ENCODE measurements around the gene VSTM2A. TPM values are rescaled to one million over a fixed set of nuclear protein-coding genes. Genes with fewer than 3 reads are reported as not detected.

Gene VSTM2A
- total and polyA plus RNA-seq, 2 of the 8 experiments (the other 6 are each of a cell fraction or from before 2014, with no cell fraction given) = 0.58 to 1.4 TPM

DNA sequence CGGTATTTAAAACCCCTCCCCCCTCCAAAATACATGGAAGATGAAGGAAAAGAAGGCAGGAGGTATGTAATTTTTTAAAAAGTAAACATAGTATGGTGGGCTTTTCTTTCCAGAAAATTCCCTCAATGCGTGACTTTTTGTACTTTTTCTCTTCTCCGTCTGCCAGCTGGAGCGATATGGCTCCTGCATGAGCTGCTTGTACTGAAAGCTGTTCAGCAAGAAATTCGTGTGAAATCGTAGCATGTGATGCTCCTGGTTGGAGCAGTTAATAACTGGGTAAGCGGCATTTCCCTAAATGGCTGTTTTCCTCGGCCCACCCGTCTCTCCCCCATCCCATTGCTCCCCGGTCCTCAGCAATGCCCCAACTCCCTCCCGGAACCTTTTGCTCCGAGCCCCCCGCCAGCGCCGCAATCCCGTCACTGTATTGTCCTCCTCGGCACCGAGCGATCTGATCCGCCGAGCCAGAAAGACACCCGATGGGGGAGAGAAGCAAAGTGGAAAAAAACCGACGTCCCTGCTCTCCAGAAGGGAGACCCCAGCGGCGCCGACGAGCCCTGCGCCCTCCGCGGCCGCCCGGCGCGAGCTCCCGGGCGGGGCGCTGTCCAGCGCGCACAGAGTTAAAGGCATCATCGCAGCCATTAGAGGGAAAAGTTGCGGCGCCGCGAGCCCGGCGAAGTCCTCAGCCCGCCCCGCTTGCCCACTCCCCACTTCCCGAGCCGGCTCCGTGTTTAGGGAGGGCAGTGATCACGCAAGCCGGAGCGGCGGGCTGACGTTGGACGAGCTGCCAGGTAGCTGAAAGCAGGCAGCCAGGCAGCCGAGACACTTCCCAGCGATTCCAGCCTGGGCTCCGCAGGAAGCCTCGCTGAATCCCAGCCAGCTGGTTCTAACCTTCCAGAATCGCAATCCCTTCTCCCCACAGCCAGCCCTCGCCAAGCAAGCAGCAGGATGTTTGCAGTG lies at the start of gene VSTM2A (continued):
- no peak for TF ChIP-seq TEAD4 (IDR thresholded peaks at IDR 0.05; ENCODE audit: low read depth, low read length)
- TF ChIP-seq CREB1 (IDR thresholded peaks at IDR 0.05) = 0 out of 2 replicates have a peak, but pooled peaks have one; percentile 7
- TF ChIP-seq RAD21 (IDR thresholded peaks at IDR 0.05 in 1 of 2, conservative IDR thresholded peaks at IDR 0.05 in 1 of 2; ENCODE audit: low read depth in 2 of 2, low read length in 2 of 2) = peak; percentile 6 to 28; a peak in 1 of 4 replicates
- peak; percentile 86 to 88; a peak in 3 of 4 replicates for TF ChIP-seq HDAC2 (IDR thresholded peaks at IDR 0.05; ENCODE audit: borderline replicate concordance in 1 of 2, low read depth in 2 of 2, low read length in 2 of 2)
- TF ChIP-seq SP2 (IDR thresholded peaks at IDR 0.05; ENCODE audit: low read length) = no peak
- peak; percentile 84 for TF ChIP-seq KDM4A (IDR thresholded peaks at IDR 0.05; ENCODE audit: low read depth, low read length, severe bottlenecking)
- no peak for TF ChIP-seq RXRA (IDR thresholded peaks at IDR 0.05; ENCODE audit: insufficient read depth, low read depth, low read length)
- no peak for TF ChIP-seq CBX8 (IDR thresholded peaks at IDR 0.05; ENCODE audit: borderline replicate concordance, low read depth, low read length)
- TF ChIP-seq EP300 (IDR thresholded peaks at IDR 0.05; ENCODE audit: borderline replicate concordance in 1 of 2, low read depth in 2 of 2, low read length in 2 of 2) = peak in 1 of 2 experiments; percentile 28; a peak in 1 of 3 replicates
- TF ChIP-seq, protein P1, sequence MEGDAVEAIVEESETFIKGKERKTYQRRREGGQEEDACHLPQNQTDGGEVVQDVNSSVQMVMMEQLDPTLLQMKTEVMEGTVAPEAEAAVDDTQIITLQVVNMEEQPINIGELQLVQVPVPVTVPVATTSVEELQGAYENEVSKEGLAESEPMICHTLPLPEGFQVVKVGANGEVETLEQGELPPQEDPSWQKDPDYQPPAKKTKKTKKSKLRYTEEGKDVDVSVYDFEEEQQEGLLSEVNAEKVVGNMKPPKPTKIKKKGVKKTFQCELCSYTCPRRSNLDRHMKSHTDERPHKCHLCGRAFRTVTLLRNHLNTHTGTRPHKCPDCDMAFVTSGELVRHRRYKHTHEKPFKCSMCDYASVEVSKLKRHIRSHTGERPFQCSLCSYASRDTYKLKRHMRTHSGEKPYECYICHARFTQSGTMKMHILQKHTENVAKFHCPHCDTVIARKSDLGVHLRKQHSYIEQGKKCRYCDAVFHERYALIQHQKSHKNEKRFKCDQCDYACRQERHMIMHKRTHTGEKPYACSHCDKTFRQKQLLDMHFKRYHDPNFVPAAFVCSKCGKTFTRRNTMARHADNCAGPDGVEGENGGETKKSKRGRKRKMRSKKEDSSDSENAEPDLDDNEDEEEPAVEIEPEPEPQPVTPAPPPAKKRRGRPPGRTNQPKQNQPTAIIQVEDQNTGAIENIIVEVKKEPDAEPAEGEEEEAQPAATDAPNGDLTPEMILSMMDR (IDR thresholded peaks at IDR 0.05; ENCODE audit: control extremely low read depth in 1 of 3, insufficient read depth in 1 of 3, low read depth in 1 of 3, low read length in 3 of 3) = peak in 2 of 3 experiments; percentile 1 to 16; a peak in 1 of 4 replicates
- TF ChIP-seq CTBP2 (IDR thresholded peaks at IDR 0.05; ENCODE audit: borderline replicate concordance, insufficient read depth, insufficient read length, low read length) = no peak
- TF ChIP-seq SP4 (IDR thresholded peaks at IDR 0.05; ENCODE audit: low read length) = no peak
- TF ChIP-seq YY1 (IDR thresholded peaks at IDR 0.05; ENCODE audit: low read depth, low read length) = peak; percentile 78; the same call in 1 of the 2 replicates
- no peak for TF ChIP-seq JUND (IDR thresholded peaks at IDR 0.05; ENCODE audit: low read length)
- TF ChIP-seq, protein P2, sequence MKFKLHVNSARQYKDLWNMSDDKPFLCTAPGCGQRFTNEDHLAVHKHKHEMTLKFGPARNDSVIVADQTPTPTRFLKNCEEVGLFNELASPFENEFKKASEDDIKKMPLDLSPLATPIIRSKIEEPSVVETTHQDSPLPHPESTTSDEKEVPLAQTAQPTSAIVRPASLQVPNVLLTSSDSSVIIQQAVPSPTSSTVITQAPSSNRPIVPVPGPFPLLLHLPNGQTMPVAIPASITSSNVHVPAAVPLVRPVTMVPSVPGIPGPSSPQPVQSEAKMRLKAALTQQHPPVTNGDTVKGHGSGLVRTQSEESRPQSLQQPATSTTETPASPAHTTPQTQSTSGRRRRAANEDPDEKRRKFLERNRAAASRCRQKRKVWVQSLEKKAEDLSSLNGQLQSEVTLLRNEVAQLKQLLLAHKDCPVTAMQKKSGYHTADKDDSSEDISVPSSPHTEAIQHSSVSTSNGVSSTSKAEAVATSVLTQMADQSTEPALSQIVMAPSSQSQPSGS (IDR thresholded peaks at IDR 0.05; ENCODE audit: low read length) = no peak
- peak; percentile 85 for TF ChIP-seq ASH2L (IDR thresholded peaks at IDR 0.05; ENCODE audit: low read length)
- TF ChIP-seq POLR2AphosphoS5 (IDR thresholded peaks at IDR 0.05; ENCODE audit: low read depth, low read length) = no peak
- no peak for TF ChIP-seq POLR2A (IDR thresholded peaks at IDR 0.05; ENCODE audit: control extremely low read depth in 1 of 2, low read depth in 2 of 2, low read length in 2 of 2)

All from H1 (cell line).